ENCODE measurements around the gene AFAP1L2.

The AFAP1L2 gene

GRCh38 chr10:114326795-114327194, 77.5 kb downstream of the AFAP1L2 start:
- DNase-seq = no peak
- intact Hi-C loops (cut with DNase I) = no loop called here

DNA sequence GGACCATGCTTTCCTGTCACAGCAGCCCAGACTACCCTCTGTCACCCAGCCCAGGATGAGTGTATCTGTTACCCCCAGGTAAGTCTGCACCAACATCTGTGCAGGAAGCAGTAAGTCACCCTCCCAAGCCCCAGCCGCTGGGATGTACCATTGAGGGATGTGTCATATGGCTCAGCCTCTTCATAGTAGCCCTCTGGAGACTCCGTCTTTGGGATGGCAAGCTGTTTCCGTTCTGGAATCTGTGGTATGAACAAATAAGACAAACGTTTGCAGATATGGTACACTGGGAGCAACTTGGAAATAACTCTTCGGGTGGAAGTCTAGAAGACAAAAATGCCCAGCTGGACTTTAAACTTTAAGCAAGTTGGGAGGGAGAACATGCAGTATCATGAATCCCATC, 81.3 kb downstream of the AFAP1L2 start:
- DNase-seq = no peak
- intact Hi-C loops (cut with DNase I) = no loop called here

- intact Hi-C loops (cut with DNase I) = no loop called here
- DNase-seq = no peak
These were observed 82.0 kb downstream of the AFAP1L2 start for GRCh38 chr10:114322344-114322743.

- intact Hi-C loops (cut with DNase I) = no loop called here
- no peak for DNase-seq
These were observed 83.8 kb downstream of the AFAP1L2 start for GRCh38 chr10:114320249-114321116.

GRCh38 chr10:114319406-114320248, 84.7 kb downstream of the AFAP1L2 start:
- DNase-seq = no peak
- intact Hi-C loops (cut with DNase I) = no loop called here

DNA sequence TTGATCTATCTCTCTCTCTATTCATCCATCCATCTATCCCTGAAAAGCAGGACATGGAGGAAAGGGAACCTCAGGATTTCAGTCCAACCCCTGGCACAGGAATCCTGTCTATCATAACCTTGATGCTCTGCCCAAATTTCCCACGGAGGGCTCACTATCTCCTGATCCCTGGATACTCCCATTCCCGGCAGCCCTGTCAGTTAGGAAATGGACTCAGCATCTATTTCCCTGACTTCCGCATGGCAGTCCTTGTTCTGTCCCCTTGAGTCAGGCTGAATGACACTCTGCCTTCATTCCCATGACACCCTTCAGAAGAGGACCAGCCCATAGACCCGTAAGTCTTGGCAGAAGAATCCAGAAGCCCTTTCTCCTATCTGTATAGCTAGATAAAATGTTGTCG, 87.6 kb downstream of the AFAP1L2 start:
- DNase-seq = no peak
- intact Hi-C loops (cut with DNase I) = no loop called here

DNA sequence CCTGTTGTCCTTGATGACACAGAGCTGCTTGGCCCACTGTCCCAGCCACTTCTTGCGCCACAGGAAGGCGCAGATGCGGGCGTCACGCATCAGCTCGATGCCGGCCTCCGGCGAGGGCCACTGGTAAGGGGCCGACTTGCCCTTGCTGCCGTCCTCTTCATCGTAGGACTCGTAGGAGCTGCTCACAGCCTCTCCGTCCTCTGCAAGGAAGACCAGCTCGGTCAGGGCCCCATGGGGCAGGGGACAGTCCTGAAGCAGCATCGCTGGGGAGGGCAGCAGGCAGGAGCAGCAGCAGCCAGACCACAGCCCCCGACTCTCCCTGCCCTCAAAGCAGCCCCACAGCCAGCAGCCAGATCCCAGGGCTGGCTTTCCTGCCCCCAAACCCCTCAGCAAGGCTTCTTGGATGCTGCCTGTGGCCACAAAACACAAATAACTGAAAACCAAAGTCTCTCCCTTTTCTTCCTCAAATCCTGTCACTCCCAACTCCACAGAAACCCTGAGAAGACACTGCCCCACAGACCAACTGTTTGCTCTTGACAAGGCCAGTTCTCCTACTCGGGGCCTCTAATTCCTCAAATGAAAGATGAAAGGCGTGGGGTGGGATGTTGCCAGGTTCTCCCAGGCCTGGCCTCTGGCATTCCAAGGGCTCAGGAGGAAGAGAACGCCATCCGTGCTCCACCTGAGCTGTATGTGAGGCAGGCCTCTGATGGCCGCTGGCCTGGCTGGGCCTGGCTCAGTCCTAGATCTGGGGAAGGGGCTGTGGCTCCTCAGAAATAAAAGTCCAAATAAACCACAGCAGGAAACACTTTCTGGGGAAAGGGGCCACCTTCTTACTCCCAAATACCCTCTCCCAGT, 88.5 kb downstream of the AFAP1L2 start:
- intact Hi-C loops (cut with DNase I) = no loop called here
- no peak for DNase-seq

DNA sequence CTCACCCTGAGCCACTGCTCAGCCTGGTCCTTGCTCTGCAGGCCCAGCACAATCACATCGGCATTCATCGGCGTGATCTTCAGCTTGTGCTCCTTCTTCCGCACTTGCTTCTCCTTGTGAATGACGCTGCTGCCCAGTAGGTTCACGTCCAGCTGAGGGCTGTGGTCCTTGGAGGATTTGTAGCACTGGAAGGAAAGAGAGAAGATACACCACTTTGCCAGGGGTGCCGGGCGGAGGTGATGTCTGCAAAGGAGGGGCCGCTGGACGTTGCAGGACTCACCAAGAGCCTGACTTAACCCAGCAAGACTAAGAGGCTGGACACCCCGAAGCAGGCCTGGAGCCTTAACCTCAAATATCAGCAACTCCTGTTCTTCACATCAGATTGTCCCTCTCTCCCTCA, 90.4 kb downstream of the AFAP1L2 start:
- no peak for DNase-seq
- intact Hi-C loops (cut with DNase I) = no loop called here

GRCh38 chr10:114313139-114313538, 91.2 kb downstream of the AFAP1L2 start:
- DNase-seq = no peak
- intact Hi-C loops (cut with DNase I) = no loop called here

GRCh38 chr10:114311496-114312209, 92.6 kb downstream of the AFAP1L2 start:
- DNase-seq = no peak
- intact Hi-C loops (cut with DNase I) = no loop called here

DNA sequence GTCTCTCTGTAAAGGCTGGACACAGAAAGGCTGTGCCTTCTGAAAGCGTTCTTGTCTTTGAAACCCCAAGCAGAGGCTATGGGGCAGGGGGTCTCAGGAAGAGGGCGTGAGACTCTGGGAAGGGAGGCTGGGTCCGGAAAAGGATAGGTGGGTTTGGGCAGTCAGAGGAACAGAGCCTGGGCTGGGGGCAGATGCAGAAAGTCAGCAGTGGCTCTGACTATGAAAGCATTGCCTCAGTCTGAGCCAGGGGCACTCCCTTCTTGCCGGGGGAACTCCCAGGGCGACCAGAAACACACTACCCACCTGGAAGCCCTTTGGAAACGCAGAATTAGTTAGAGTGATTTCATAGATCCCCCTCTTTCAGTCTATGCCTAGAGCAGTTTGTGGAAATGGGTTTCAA, 93.3 kb downstream of the AFAP1L2 start:
- DNase-seq = no peak
- intact Hi-C loops (cut with DNase I) = no loop called here

- DNase-seq = no peak
- intact Hi-C loops (cut with DNase I) = no loop called here
These were observed 94.0 kb downstream of the AFAP1L2 start for GRCh38 chr10:114310346-114310745.

- DNase-seq = no peak
- intact Hi-C loops (cut with DNase I) = loop anchor here (10.0 kb wide), 1 partner anchor 155 kb away; no protein-coding TSS in a partner anchor
These were observed 95.0 kb downstream of the AFAP1L2 start for GRCh38 chr10:114309364-114309651.

GRCh38 chr10:114308531-114309363, 95.6 kb downstream of the AFAP1L2 start:
- DNase-seq = peak in 3 of 42 donors; percentile 22 to 55 (median 31)
- intact Hi-C loops (cut with DNase I) = loop anchor here (10.0 kb wide), 1 partner anchor 156 kb away; no protein-coding TSS in a partner anchor

- intact Hi-C loops (cut with DNase I) = loop anchor here (10.0 kb wide), 1 partner anchor 157 kb away; no protein-coding TSS in a partner anchor
- no peak for DNase-seq
These were observed 96.6 kb downstream of the AFAP1L2 start for GRCh38 chr10:114307731-114308130.

GRCh38 chr10:114306116-114306973, 98.0 kb downstream of the AFAP1L2 start:
- intact Hi-C loops (cut with DNase I) = loop anchor here (10.0 kb wide), 1 partner anchor 158 kb away; no protein-coding TSS in a partner anchor

DNA sequence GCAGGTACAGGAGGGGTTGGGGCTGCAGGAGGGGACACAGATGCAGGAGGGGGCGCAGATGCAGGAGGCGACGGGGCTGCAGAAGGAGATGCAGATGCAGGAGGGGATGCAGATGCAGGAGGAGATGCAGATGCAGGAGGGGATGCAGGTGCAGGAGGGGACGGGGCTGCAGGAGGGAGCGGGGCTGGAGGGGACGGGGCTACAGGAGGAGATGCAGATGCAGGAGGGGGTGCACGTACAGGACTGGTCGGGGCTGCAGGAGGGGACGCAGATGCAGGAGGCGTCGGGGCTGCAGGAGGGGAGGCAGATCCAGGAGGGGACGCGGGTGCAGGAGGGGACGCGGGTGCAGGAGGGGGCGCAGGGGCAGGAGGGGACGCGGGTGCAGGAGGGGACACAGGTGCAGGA, 98.8 kb downstream of the AFAP1L2 start:
- intact Hi-C loops (cut with DNase I) = loop anchor here (10.0 kb wide), 1 partner anchor 159 kb away; no protein-coding TSS in a partner anchor
- no peak for DNase-seq

More at GRCh38 chr10:114306116-114306973, 98.0 kb downstream of the AFAP1L2 start:
- DNase-seq = no peak
